Activated B cell treated with CpG ODN at 0.5 μM for 24 hours (primary cell): Measurements from ENCODE around the gene NUCKS1. TPM values are rescaled to one million over a fixed set of nuclear protein-coding genes. Genes with fewer than 3 reads are reported as not detected.
A peak's percentile ranks its signal among the peaks of the same experiment; 100 is the strongest.

ENCODE experiments used
- ATAC-seq: fragments of 200-7000 bp; cut with Tn5 transposase; one replicate; pipeline ENCODE4 v1.10.0; 2021; ENCODE audit warnings: low read depth, mild to moderate bottlenecking, moderate library complexity
- CTCF ChIA-PET: fragments of 350-600 bp; sonication (Branson Sonifier 250); formaldehyde crosslinking; loops from one replicate; lab custom pipeline; 2021; ENCODE audit warnings: antibody characterized with exemption; lab: Charles Lee
- POLR2A ChIA-PET: fragments of 350-600 bp; sonication (Branson Sonifier 250); formaldehyde crosslinking; loops from one replicate; lab custom pipeline; 2021; ENCODE audit warnings: antibody characterized with exemption; lab: Charles Lee
- DNase-seq: peaks from one replicate; pipeline ENCODE4 v3.0.0; 2022
- H3K27ac Mint-ChIP-seq: one replicate; pipeline ENCODE4 v1.8.0; 2020; ENCODE audit warnings: mixed read lengths
- H3K27me3 Mint-ChIP-seq: one replicate; pipeline ENCODE4 v1.8.0; 2021; ENCODE audit warnings: mixed read lengths
- H3K36me3 Mint-ChIP-seq: one replicate; pipeline ENCODE4 v1.8.0; 2021; ENCODE audit warnings: low read depth, mixed read lengths
- H3K4me1 Mint-ChIP-seq: one replicate; pipeline ENCODE4 v1.8.0; 2021; ENCODE audit warnings: mixed read lengths
- H3K4me3 Mint-ChIP-seq: one replicate; pipeline ENCODE4 v1.8.0; 2020; ENCODE audit warnings: mild to moderate bottlenecking, mixed read lengths
- H3K9me3 Mint-ChIP-seq: one replicate; pipeline ENCODE4 v1.8.0; 2020; ENCODE audit warnings: mixed read lengths
- intact Hi-C: fragments of 100-400 bp; cut with micrococcal nuclease; formaldehyde crosslinking; loops from one replicate; pipeline ENCODE4 v1.15.1; 2024
- total RNA-seq: library from RNA; stranded (reverse); gene quantifications from 2 replicates; pipeline ENCODE4 v1.2.3, GENCODE V29; 2022
- TF ChIP-seq, protein P1 (sequence below): fragments of 200-600 bp; IDR thresholded peaks from one replicate; pipeline ENCODE4 v1.8.0; 2022; ENCODE audit warnings: antibody characterized with exemption, mild to moderate bottlenecking

The NUCKS1 gene
- total RNA-seq, 1 donor from 2014 or later = 113 TPM

DNA sequence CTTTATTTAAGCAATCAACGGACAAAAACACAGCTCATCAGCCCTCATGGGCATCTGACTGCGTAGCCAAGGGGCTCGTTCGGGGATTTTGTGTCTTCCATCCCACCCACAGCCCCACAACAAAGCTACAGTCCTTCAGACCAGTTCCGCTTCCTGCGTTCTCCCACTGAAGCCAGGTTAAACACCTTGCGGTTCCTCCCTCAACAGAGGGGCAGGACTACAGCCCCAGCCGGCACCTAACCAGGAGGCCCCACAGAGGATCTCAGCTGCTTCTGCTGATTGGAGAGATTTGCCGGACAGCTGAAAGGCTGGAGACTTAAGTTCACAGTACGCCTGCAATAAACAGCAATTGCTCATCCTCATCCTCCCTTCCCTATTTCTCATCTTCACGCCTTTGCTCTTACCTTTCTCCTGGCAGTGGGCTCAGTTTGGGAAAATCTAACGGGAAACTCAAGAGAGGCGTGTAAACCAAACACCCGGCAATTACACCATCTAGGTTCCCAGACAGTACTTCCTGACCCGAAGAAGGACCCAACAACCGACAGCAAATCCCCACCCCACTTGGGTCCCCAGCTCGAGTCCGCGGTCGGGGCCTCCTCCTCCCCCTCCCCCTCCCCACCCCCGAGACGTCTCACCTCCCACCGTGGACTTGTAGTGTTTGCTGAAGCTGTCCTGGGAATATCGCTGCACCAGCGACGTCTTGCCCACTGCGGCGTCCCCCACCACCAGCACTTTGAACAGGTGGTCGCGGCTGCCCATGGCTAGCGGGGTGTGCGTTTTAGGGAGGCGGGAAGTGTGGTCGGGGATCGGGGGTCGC, 24.4 kb upstream of the NUCKS1 start:
- Mint-ChIP-seq H3K27ac (peak overlapping the region; percentile 98), H3K27me3 (no peaks in the 10 kb centered on the region), H3K4me3 (peak overlapping the region; percentile 93), H3K9me3 (no peaks in the 10 kb centered on the region), H3K36me3 (peaks cover 56% of the 10 kb centered on the region), H3K4me1 (peaks cover 66% of the 10 kb centered on the region)
- ChIA-PET POLR2A (interaction anchor here (0.6 to 6.5 kb wide), 39 partner anchors 8 to 1547 kb away, joined by 3 to 162 read pairs (median 5); partner anchors contain the start of genes CD55, IKBKE, NUAK2 and NUCKS1), CTCF (interaction anchor here (0.9 to 2.4 kb wide), 10 partner anchors 17 to 203 kb away, joined by 3 to 12 read pairs (median 4); no protein-coding TSS in a partner anchor)
- intact Hi-C loops = loop anchor here (1.0 to 10.0 kb wide), 10 partner anchors 18 to 1150 kb away; partner anchors contain the start of genes FCMR, NUCKS1 and SLC41A1
- TF ChIP-seq, protein P1, sequence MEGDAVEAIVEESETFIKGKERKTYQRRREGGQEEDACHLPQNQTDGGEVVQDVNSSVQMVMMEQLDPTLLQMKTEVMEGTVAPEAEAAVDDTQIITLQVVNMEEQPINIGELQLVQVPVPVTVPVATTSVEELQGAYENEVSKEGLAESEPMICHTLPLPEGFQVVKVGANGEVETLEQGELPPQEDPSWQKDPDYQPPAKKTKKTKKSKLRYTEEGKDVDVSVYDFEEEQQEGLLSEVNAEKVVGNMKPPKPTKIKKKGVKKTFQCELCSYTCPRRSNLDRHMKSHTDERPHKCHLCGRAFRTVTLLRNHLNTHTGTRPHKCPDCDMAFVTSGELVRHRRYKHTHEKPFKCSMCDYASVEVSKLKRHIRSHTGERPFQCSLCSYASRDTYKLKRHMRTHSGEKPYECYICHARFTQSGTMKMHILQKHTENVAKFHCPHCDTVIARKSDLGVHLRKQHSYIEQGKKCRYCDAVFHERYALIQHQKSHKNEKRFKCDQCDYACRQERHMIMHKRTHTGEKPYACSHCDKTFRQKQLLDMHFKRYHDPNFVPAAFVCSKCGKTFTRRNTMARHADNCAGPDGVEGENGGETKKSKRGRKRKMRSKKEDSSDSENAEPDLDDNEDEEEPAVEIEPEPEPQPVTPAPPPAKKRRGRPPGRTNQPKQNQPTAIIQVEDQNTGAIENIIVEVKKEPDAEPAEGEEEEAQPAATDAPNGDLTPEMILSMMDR = no peak
- DNase-seq (peak; percentile 36), ATAC-seq (peak; percentile 9)

DNA sequence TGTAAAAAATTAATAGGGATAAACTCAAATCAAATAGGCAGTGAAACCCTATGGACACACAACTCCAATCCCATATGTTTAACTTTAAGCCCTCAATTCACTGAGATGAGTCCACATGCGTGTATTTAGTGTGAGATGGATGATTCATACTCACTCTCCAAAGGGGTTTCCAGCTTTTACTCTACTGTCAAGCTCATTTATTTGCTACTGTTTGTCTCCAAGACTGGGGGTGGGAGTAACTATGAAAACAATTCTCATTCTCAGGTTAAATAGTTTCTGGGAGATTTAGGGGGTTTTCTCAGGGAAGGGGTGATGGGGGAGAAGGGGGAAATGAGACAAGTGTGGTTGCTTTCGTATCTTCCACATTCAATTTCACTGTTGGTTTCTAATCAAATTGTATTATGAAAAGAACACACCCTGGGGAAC, 22.6 kb upstream of the NUCKS1 start:
- ATAC-seq = peak; percentile 38
- H3K27ac Mint-ChIP-seq = peak overlapping the region; percentile 98
- ChIA-PET CTCF (interaction anchor here (1.1 to 1.8 kb wide), 5 partner anchors 22 to 205 kb away, joined by 3 to 8 read pairs (median 4); no protein-coding TSS in a partner anchor), POLR2A (interaction anchor here (0.6 to 6.5 kb wide), 37 partner anchors 11 to 1018 kb away, joined by 3 to 162 read pairs (median 4); partner anchors contain the start of genes NUCKS1, PM20D1, RHEX and SLC41A1)
- H3K4me1 Mint-ChIP-seq = peaks cover 51% of the 10 kb centered on the region
- H3K36me3 Mint-ChIP-seq = peaks cover 69% of the 10 kb centered on the region
- no peak for DNase-seq
- TF ChIP-seq, protein P1 = no peak
- intact Hi-C loops = loop anchor here (10.0 kb wide), 2 partner anchors 48 to 1152 kb away; partner anchors contain the start of gene FCMR
- H3K9me3 Mint-ChIP-seq = no peaks in the 10 kb centered on the region
- H3K4me3 Mint-ChIP-seq = peak overlapping the region; percentile 93
- H3K27me3 Mint-ChIP-seq = no peaks in the 10 kb centered on the region

DNA sequence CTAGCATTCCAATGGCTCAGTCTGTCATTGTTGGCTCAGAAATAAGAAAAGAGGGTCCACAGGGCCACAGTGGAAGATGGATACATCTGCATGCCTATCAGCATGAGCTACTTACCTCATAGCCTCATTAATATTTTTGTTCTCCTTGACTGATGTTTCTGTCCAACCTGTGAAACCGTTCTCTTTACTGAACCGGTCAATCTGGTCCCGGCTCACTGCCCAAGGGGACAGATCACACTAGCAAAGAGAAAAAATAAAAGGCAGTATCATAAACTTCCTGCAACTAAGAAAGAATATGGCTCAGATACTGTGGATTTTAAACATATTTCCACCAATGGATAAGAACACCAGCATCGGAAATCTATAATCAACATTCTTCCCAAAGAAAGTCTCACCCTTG, 20.6 kb upstream of the NUCKS1 start:
- H3K9me3 Mint-ChIP-seq = no peaks in the 10 kb centered on the region
- peaks cover 52% of the 10 kb centered on the region for H3K4me1 Mint-ChIP-seq
- intact Hi-C loops = loop anchor here (10.0 kb wide), 2 partner anchors 46 to 1154 kb away; partner anchors contain the start of gene FCMR
- no peak for DNase-seq
- no peaks in the 10 kb centered on the region for H3K27me3 Mint-ChIP-seq
- peak overlapping the region; percentile 98 for H3K27ac Mint-ChIP-seq
- no peak overlapping the region for H3K4me3 Mint-ChIP-seq
- CTCF ChIA-PET = no interaction called here
- TF ChIP-seq, protein P1 = no peak
- POLR2A ChIA-PET = interaction anchor here (5.9 to 6.5 kb wide), 2 partner anchors 20 to 22 kb away, joined by 104 to 162 read pairs; partner anchors contain the start of gene NUCKS1
- H3K36me3 Mint-ChIP-seq = peaks cover 85% of the 10 kb centered on the region
- ATAC-seq = no peak

DNA sequence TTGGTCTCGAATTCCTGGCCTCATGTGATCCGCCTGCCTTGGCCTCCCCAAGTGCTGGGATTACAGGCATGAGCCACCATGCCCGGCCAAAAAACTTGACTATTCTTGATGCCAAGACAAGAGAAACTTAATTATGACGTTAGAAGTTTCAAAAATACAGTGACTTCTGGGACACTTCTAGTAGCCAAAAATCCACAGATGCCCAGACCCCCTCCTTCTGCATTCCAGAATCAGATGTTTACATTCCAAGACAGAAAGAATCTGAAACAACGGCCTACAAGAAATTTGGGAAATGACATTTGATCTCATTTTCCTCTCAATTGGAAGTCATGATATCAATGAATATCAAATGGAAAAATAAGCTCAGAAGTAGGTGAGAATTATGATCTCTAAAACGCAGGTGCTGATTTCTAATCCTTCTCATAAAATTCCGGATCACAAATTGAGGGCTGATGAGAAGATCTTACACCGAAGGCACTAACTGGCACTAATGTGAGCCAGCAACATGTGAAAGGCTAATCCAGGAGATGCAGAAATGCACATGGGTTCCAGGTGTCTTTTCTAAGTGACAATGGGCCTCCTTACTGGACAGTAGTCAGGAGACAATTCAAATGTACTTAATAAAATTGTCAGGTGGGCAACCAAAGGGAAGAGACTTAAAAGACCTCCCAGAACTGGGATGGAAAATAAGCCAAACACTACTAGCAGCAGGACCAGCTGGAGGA, 19.8 kb upstream of the NUCKS1 start:
- TF ChIP-seq, protein P1 = no peak
- CTCF ChIA-PET = no interaction called here
- Mint-ChIP-seq H3K9me3 (no peaks in the 10 kb centered on the region), H3K27ac (peak overlapping the region; percentile 98), H3K27me3 (no peaks in the 10 kb centered on the region), H3K36me3 (peaks cover 84% of the 10 kb centered on the region), H3K4me1 (peaks cover 48% of the 10 kb centered on the region), H3K4me3 (no peak overlapping the region)
- POLR2A ChIA-PET = interaction anchor here (6.5 kb wide), 1 partner anchor 20 kb away, joined by 162 read pairs; the partner anchor contains the start of gene NUCKS1
- intact Hi-C loops = loop anchor here (10.0 kb wide), 2 partner anchors 45 to 1155 kb away; partner anchors contain the start of gene FCMR
- no peak for DNase-seq
- no peak for ATAC-seq
